Brain microvascular endothelial cell (primary cell): ENCODE data around the gene EBNA1BP2.
"Not testable (repeated sequence)": the region's sequence is repeated elsewhere in the genome, so short reads cannot be mapped to it uniquely, and the experiment has no call there.

Source experiments
- DNase-seq: peaks from one replicate; pipeline ENCODE4 v3.0.0-alpha.2; 2020
- H3K27ac ChIP-seq: fragments of 250-450 bp; sonication (Bioruptor Pico); 2 replicates; pipeline ENCODE4 v1.5.1; 2020; ENCODE audit warnings: mild to moderate bottlenecking, moderate library complexity
- H3K27me3 ChIP-seq: fragments of 250-450 bp; sonication (Bioruptor Pico); replicated peaks from 2 replicates; pipeline ENCODE4 v1.5.1; 2020; ENCODE audit warnings: mild to moderate bottlenecking
- H3K36me3 ChIP-seq: fragments of 250-450 bp; sonication (Bioruptor Pico); replicated peaks from 2 replicates; pipeline ENCODE4 v1.5.1; 2020; ENCODE audit warnings: mild to moderate bottlenecking
- H3K4me3 ChIP-seq: 2 replicates; pipeline ENCODE4 v1.5.1; 2011; ENCODE audit warnings: low read depth, mild to moderate bottlenecking, control low read depth, low read length, moderate library complexity
- in situ Hi-C: cut with HindIII; loops from 2 replicates; pipeline ENCODE4 v1.10.0; 2017; ENCODE audit warnings: low sequenced_read_pairs, low pct_ligation_motif_present
- TF ChIP-seq, protein P1 (sequence below): IDR thresholded peaks from 2 replicates; pipeline ENCODE4 v1.5.1; 2011; ENCODE audit warnings: low read depth, mild to moderate bottlenecking, moderate library complexity, low read length, control low read depth, inconsistent platforms; ENCODE audit errors: missing control alignments

Gene EBNA1BP2

DNA sequence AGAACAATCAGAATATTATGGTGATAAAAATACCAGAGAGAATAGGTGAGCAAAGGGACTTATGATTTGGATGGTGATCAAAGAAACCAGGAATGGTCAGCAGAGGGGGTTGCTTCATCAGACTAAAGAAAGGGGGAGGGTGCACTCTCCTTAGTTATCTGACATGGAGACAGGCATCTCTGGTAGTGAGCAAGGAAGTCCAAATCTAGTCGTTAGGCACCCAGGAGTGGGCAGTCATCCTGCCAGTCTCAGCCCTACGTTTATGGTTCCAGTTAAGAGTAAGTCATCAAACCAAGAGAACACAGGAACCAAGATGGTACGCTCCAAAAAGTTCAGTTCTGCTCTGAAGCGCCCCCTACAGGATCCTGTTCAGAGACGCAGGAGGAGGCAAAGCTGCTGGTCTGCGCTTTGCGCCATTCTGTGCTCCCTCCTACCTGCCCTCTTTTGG, 28.6 kb downstream of the EBNA1BP2 start:
- Histone ChIP-seq H3K27ac (no peak overlapping the region), H3K36me3 (no peaks in the 10 kb centered on the region), H3K27me3 (no peaks in the 10 kb centered on the region), H3K4me3 (no peak overlapping the region)
- TF ChIP-seq, protein P1, sequence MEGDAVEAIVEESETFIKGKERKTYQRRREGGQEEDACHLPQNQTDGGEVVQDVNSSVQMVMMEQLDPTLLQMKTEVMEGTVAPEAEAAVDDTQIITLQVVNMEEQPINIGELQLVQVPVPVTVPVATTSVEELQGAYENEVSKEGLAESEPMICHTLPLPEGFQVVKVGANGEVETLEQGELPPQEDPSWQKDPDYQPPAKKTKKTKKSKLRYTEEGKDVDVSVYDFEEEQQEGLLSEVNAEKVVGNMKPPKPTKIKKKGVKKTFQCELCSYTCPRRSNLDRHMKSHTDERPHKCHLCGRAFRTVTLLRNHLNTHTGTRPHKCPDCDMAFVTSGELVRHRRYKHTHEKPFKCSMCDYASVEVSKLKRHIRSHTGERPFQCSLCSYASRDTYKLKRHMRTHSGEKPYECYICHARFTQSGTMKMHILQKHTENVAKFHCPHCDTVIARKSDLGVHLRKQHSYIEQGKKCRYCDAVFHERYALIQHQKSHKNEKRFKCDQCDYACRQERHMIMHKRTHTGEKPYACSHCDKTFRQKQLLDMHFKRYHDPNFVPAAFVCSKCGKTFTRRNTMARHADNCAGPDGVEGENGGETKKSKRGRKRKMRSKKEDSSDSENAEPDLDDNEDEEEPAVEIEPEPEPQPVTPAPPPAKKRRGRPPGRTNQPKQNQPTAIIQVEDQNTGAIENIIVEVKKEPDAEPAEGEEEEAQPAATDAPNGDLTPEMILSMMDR = peak; percentile 62
- DNase-seq = no peak
- in situ Hi-C loops = no loop called here

DNA sequence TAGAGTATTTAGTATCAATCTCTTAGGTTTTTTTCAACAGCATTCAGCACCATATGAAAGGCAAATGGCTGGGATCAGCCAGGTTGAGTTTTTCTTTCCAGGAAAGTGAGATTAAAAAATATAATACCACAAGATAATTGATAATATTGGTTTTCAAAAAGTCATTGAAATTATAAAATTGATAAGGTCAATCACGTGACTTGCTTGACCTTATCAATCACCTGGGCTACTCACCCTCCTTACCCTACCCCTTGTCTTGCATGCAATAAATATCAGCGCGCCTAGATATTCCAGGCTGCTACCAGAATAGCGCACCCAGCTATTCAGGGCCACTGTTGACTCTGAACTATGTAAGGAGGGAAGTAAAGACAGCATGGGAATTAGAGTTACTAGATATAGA, 31.5 kb downstream of the EBNA1BP2 start:
- TF ChIP-seq, protein P1 = no peak
- DNase-seq = no peak
- Histone ChIP-seq H3K27me3 (no peaks in the 10 kb centered on the region), H3K4me3 (no peak overlapping the region), H3K27ac (no peak overlapping the region), H3K36me3 (no peaks in the 10 kb centered on the region)
- in situ Hi-C loops = no loop called here

DNA sequence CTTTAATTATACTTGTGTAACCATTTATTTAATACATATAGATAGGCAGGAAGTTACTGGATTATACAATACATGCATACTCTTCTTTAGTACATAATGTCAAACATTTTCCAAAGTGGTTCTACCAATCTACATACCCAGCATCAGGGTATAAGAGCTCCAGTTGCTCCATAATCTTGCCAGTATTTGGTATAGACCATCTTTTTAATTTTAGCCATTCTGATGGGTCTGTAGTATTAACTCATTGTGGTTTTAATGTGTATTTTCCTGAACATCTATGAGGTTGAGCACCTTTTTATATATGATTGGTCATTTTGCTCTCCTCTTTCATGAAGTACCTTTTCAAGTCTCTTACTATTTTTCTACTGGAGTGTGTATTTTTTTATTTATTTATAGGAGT, 32.1 kb downstream of the EBNA1BP2 start:
- in situ Hi-C loops = no loop called here
- TF ChIP-seq, protein P1 = no peak
- DNase-seq = no peak
- H3K4me3 ChIP-seq = no peak overlapping the region
- H3K36me3 ChIP-seq = no peaks in the 10 kb centered on the region
- H3K27me3 ChIP-seq = no peaks in the 10 kb centered on the region
- H3K27ac ChIP-seq = no peak overlapping the region

DNA sequence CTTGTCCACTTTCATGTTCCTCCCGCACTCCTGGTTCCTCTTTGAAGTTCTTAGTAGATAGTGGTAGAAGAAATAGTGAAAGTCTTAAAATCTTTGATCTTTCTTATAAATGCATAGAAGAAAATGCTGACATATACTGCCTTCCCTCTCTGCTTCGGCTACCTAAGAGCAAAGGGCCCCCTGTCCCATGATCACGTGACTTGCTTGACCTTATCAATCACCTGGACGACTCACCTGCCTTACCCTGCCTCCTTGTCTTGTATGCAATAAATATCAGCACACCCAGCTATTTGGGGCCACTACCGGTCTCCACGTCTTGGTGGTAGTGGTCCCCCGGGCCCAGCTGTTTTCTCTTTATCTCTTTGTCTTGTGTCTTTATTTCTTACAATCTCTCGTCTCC, 32.8 kb downstream of the EBNA1BP2 start:
- H3K36me3 ChIP-seq, H3K27ac ChIP-seq, in situ Hi-C loops, DNase-seq, H3K27me3 ChIP-seq, H3K4me3 ChIP-seq: not testable (repeated sequence)

DNA sequence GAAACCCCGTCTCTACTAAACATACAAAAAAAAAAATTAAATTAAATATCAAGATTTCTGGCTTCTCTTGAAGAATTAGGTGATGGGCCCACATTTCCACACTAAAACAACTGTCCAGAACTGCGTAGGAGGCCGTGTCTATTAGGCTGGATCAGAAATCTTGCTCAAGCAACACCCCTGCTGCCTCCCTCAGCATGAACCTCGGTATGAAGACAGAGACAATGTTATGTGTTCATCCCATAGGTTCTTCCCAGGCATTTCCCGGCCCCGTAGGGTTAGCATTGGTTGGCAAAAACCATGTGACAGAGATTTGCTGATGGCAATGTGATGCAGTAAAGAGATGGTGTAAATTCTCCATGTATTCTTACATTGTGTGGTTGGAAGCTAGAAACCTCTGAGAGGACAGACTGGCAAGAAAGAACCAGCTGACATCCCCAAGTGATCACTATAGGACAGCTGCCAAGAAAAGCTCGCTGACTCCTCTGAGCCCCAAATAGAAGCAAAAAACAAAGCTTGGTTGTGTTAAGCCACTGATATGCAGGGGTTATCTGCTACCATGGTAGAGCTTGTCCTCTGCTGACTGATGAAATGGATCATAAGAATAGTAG, 34.5 kb downstream of the EBNA1BP2 start:
- H3K4me3 ChIP-seq = no peak overlapping the region
- H3K36me3 ChIP-seq = no peaks in the 10 kb centered on the region
- TF ChIP-seq, protein P1 = no peak
- peak; percentile 37 for DNase-seq
- in situ Hi-C loops = no loop called here
- no peaks in the 10 kb centered on the region for H3K27me3 ChIP-seq
- no peak overlapping the region for H3K27ac ChIP-seq

DNA sequence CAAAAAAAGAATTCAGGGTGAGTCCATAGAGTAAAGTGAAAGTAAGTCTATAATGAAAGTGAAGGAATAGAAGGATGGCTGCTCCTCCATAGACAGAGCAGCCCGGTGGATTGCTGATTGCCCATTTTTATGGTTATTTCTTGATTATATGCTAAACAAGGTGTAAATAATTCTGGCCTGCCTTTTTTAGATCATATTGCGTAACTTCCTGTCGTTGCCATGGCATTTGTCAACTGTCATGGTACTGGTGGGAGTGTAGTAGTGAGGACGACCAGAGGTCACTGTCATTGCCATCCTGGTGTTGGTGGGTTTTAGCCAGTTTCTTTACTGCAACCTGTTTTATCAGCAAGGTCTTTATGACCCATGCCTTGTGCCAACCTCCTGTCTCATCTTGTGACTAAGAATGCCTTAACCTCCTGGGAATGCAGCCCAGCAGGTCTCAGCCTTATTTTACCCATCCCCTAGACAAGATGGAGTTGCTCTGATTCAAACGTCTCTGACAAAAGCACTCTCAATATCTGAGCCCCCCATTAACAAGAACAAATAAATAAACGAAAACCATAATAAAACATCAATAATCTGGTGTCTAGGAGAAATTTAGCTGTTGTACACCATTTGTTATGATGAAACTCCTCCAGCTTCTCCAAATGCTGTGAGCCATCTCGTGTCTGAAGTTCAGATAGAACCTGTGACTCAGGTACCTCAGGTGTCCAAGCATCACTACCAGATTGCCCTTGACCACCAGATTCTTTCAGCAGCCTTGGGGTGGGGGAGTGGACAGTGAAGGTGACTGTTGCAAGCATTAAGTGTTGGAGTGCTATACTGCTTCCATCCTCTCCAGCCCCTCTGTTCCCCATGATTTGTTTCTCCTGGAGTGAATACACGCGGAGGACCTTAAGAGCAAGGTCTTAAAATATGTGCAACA, 36.0 kb downstream of the EBNA1BP2 start:
- Histone ChIP-seq H3K27me3 (no peaks in the 10 kb centered on the region), H3K36me3 (no peaks in the 10 kb centered on the region), H3K4me3 (no peak overlapping the region), H3K27ac (no peak overlapping the region)
- TF ChIP-seq, protein P1 = no peak
- no peak for DNase-seq
- in situ Hi-C loops = no loop called here
